Measurements from ENCODE around the gene CHAF1A. TPM values are rescaled to one million over a fixed set of nuclear protein-coding genes. Genes with fewer than 3 reads are reported as not detected.

The CHAF1A gene
- total RNA-seq, 2 experiments from 2014 or later: 77.0 to 78.9 TPM

GRCh38 chr19:4455719-4456475 is 53.5 kb downstream of the CHAF1A start:
- peak overlapping the region; percentile 86 for H3K4me3 Mint-ChIP-seq
- peak overlapping the region; percentile 86 for H3K27ac Mint-ChIP-seq
- no peak for ATAC-seq
- intact Hi-C loops (cut with DNase I, micrococcal nuclease): loop anchor here in 1 of 2 experiments (2.0 to 5.0 kb wide), 3 partner anchors 69 to 951 kb away; partner anchors contain the start of gene TNFAIP8L1
- H3K27me3 Mint-ChIP-seq: no peaks in the 10 kb centered on the region
- POLR2A ChIA-PET: interaction anchor here (1.2 kb wide), 1 partner anchor 15 kb away, joined by 17 read pairs; no protein-coding TSS in a partner anchor
- H3K9me3 Mint-ChIP-seq (ENCODE audit: low read depth): no peaks in the 10 kb centered on the region
- peaks cover 19% of the 10 kb centered on the region for H3K4me1 Mint-ChIP-seq
- DNase-seq: no peak
- CTCF ChIA-PET: interaction anchor here (1.5 to 2.3 kb wide), 2 partner anchors 16 to 55 kb away, joined by 4 to 11 read pairs; partner anchors contain the start of genes HDGFL2 and SH3GL1
- peaks cover 2% of the 10 kb centered on the region for H3K36me3 Mint-ChIP-seq (ENCODE audit: low read depth)

- DNase-seq: no peak
- CTCF ChIA-PET: interaction anchor here (0.6 to 2.3 kb wide), 4 partner anchors 15 to 469 kb away, joined by 3 to 11 read pairs (median 4); partner anchors contain the start of genes HDGFL2, PLIN5 and SH3GL1
- ATAC-seq: no peak
- Mint-ChIP-seq H3K27ac (peak overlapping the region; percentile 86), H3K9me3 (ENCODE audit: low read depth) (no peaks in the 10 kb centered on the region), H3K36me3 (ENCODE audit: low read depth) (no peaks in the 10 kb centered on the region), H3K4me1 (peaks cover 19% of the 10 kb centered on the region), H3K27me3 (no peaks in the 10 kb centered on the region), H3K4me3 (peak overlapping the region; percentile 86)
- intact Hi-C loops (cut with DNase I, micrococcal nuclease): loop anchor here in 1 of 2 experiments (2.0 to 5.0 kb wide), 3 partner anchors 68 to 952 kb away; partner anchors contain the start of gene TNFAIP8L1
- POLR2A ChIA-PET: interaction anchor here (1.0 to 1.2 kb wide), 2 partner anchors 13 to 15 kb away, joined by 3 to 17 read pairs; no protein-coding TSS in a partner anchor
Measured at GRCh38 chr19:4456476-4456842, 54.0 kb downstream of the CHAF1A start.

- Mint-ChIP-seq H3K9me3 (ENCODE audit: low read depth) (no peaks in the 10 kb centered on the region), H3K27ac (peak overlapping the region; percentile 86), H3K4me3 (peak overlapping the region; percentile 86), H3K27me3 (no peaks in the 10 kb centered on the region), H3K4me1 (peaks cover 19% of the 10 kb centered on the region), H3K36me3 (ENCODE audit: low read depth) (no peaks in the 10 kb centered on the region)
- peak; percentile 66 for DNase-seq
- CTCF ChIA-PET: interaction anchor here (0.6 to 2.3 kb wide), 4 partner anchors 14 to 469 kb away, joined by 3 to 11 read pairs (median 4); partner anchors contain the start of genes HDGFL2, PLIN5 and SH3GL1
- peak; percentile 13 for ATAC-seq
- POLR2A ChIA-PET: interaction anchor here (0.6 to 1.2 kb wide), 3 partner anchors 14 to 27 kb away, joined by 3 to 17 read pairs (median 4); no protein-coding TSS in a partner anchor
- intact Hi-C loops (cut with DNase I, micrococcal nuclease): loop anchor here (1.0 to 5.0 kb wide), 12 partner anchors 14 to 952 kb away; partner anchors contain the start of genes CHAF1A (in 2 of the 2), DPP9 (in 1 of the 2), FEM1A (in 1 of the 2) and MPND (in 1 of the 2)
Measured at GRCh38 chr19:4456843-4457653, 54.6 kb downstream of the CHAF1A start.

GRCh38 chr19:4457654-4458395 is 55.4 kb downstream of the CHAF1A start, which contains the start of gene UBXN6:
Gene UBXN6, minus strand, starts transcription at chr19:4457794. Its CDS starts 97 bp downstream, at chr19:4457697.
- ATAC-seq (peak; percentile 93), DNase-seq (peak; percentile 99)
- CTCF ChIA-PET: interaction anchor here (0.6 to 2.3 kb wide), 2 partner anchors 14 to 317 kb away, joined by 4 to 11 read pairs; partner anchors contain the start of gene HDGFL2
- H3K27ac Mint-ChIP-seq: peak within 1 kb of the TSS; percentile 86
- POLR2A ChIA-PET: interaction anchor here (0.6 to 1.0 kb wide), 4 partner anchors 15 to 499 kb away, joined by 3 to 4 read pairs (median 3); no protein-coding TSS in a partner anchor
- peak within 1 kb of the TSS; percentile 86 for H3K4me3 Mint-ChIP-seq
- H3K36me3 Mint-ChIP-seq (ENCODE audit: low read depth): no peaks in the 10 kb centered on the region
- H3K27me3 Mint-ChIP-seq: no peaks in the 10 kb centered on the region
- H3K9me3 Mint-ChIP-seq (ENCODE audit: low read depth): no peaks in the 10 kb centered on the region
- peaks cover 19% of the 10 kb centered on the region for H3K4me1 Mint-ChIP-seq
- intact Hi-C loops (cut with DNase I, micrococcal nuclease): loop anchor here (1.0 to 5.0 kb wide), 12 partner anchors 13 to 953 kb away; partner anchors contain the start of genes CHAF1A (in 2 of the 2), DPP9 (in 1 of the 2), FEM1A (in 1 of the 2) and MPND (in 1 of the 2)

- CTCF ChIA-PET: interaction anchor here (0.7 kb wide), 1 partner anchor 496 kb away, joined by 3 read pairs; no protein-coding TSS in a partner anchor
- no peak overlapping the region for H3K4me3 Mint-ChIP-seq
Measured at GRCh38 chr19:4464815-4465581, 62.6 kb downstream of the CHAF1A start.

GRCh38 chr19:4467835-4468234 is 65.4 kb downstream of the CHAF1A start:
- no peak for ATAC-seq
- Mint-ChIP-seq H3K36me3 (ENCODE audit: low read depth) (no peaks in the 10 kb centered on the region), H3K9me3 (ENCODE audit: low read depth) (no peaks in the 10 kb centered on the region), H3K27ac (no peak overlapping the region), H3K27me3 (no peaks in the 10 kb centered on the region), H3K4me3 (no peak overlapping the region), H3K4me1 (peaks cover 4% of the 10 kb centered on the region)
- intact Hi-C loops (cut with DNase I, micrococcal nuclease): no loop called here
- ChIA-PET CTCF (interaction anchor here (1.0 kb wide), 1 partner anchor 115 kb away, joined by 3 read pairs; no protein-coding TSS in a partner anchor), POLR2A (no interaction called here)
- peak; percentile 15 for DNase-seq

More at GRCh38 chr19:4464815-4465581, 62.6 kb downstream of the CHAF1A start:
- no peaks in the 10 kb centered on the region for H3K9me3 Mint-ChIP-seq (ENCODE audit: low read depth)
- H3K36me3 Mint-ChIP-seq (ENCODE audit: low read depth): no peaks in the 10 kb centered on the region
- DNase-seq: no peak
- no peak overlapping the region for H3K27ac Mint-ChIP-seq
- ATAC-seq: no peak
- POLR2A ChIA-PET: interaction anchor here (0.6 to 0.8 kb wide), 3 partner anchors 11 to 171 kb away, joined by 4 to 6 read pairs (median 5); no protein-coding TSS in a partner anchor
- no peaks in the 10 kb centered on the region for H3K4me1 Mint-ChIP-seq
- intact Hi-C loops (cut with DNase I, micrococcal nuclease): no loop called here
- H3K27me3 Mint-ChIP-seq: no peaks in the 10 kb centered on the region

- Mint-ChIP-seq H3K27ac (no peak overlapping the region), H3K9me3 (ENCODE audit: low read depth) (no peaks in the 10 kb centered on the region), H3K36me3 (ENCODE audit: low read depth) (peaks cover 3% of the 10 kb centered on the region), H3K4me1 (peaks cover 21% of the 10 kb centered on the region), H3K4me3 (no peak overlapping the region), H3K27me3 (no peaks in the 10 kb centered on the region)
- ChIA-PET POLR2A (interaction anchor here (0.6 to 1.5 kb wide), 11 partner anchors 9 to 355 kb away, joined by 3 to 17 read pairs (median 4); partner anchors contain the start of genes PLIN5 and YJU2), CTCF (interaction anchor here (0.7 to 2.0 kb wide), 6 partner anchors 14 to 319 kb away, joined by 3 to 11 read pairs (median 4); partner anchors contain the start of genes DPP9 and UBXN6)
- DNase-seq: peak; percentile 98
- intact Hi-C loops (cut with DNase I, micrococcal nuclease): loop anchor here (1.0 to 5.0 kb wide), 22 partner anchors 14 to 1211 kb away; partner anchors contain the start of genes TNFAIP8L1 (in 2 of the 2), UBXN6 (in 2 of the 2), ANKRD24 (in 1 of the 2) and APBA3 (in 1 of the 2)
- ATAC-seq: peak; percentile 90
Measured at GRCh38 chr19:4471403-4472173, 69.1 kb downstream of the CHAF1A start.

- H3K27me3 Mint-ChIP-seq: no peaks in the 10 kb centered on the region
- peaks cover 21% of the 10 kb centered on the region for H3K4me1 Mint-ChIP-seq
- no peak within 1 kb of the TSS for H3K27ac Mint-ChIP-seq
- ChIA-PET POLR2A (interaction anchor here (1.0 to 1.3 kb wide), 4 partner anchors 8 to 226 kb away, joined by 3 to 9 read pairs (median 4); partner anchors contain the start of gene YJU2), CTCF (interaction anchor here (1.4 to 2.0 kb wide), 2 partner anchors 15 to 206 kb away, joined by 4 to 11 read pairs; partner anchors contain the start of gene UBXN6)
- DNase-seq: no peak
- no peaks in the 10 kb centered on the region for H3K9me3 Mint-ChIP-seq (ENCODE audit: low read depth)
- ATAC-seq: no peak
- H3K4me3 Mint-ChIP-seq: no peak within 1 kb of the TSS
- H3K36me3 Mint-ChIP-seq (ENCODE audit: low read depth): peaks cover 6% of the 10 kb centered on the region
- intact Hi-C loops (cut with DNase I, micrococcal nuclease): loop anchor here (1.0 to 5.0 kb wide), 12 partner anchors 130 to 1210 kb away; partner anchors contain the start of genes TNFAIP8L1 (in 2 of the 2), CACTIN (in 1 of the 2), FEM1A (in 1 of the 2) and FZR1 (in 1 of the 2)
Measured at GRCh38 chr19:4472174-4472974, 69.9 kb downstream of the CHAF1A start, which contains the start of gene HDGFL2. Gene HDGFL2, plus strand, starts transcription at chr19:4472297. Its CDS starts 54 bp downstream, at chr19:4472351.
